Liver (tissue), 9 donors: ENCODE measurements around the gene CTTNBP2. TPM values are rescaled to one million over a fixed set of nuclear protein-coding genes. Genes with fewer than 3 reads are reported as not detected.

ENCODE experiments used
- DNase-seq: peaks from one replicate; pipeline ENCODE4 v3.0.0-alpha.2; 2017; ENCODE audit warnings: low spot score
- H3K27ac ChIP-seq, 2 donors: one replicate each; pipeline ENCODE4 v1.7.0; 2013; ENCODE audit warnings: inconsistent platforms in 2 of 2, low read length in 2 of 2, control low read depth in 1 of 2, low read depth in 1 of 2, mild to moderate bottlenecking in 1 of 2
- H3K27me3 ChIP-seq, 4 donors: one replicate each; pipeline versions ENCODE4 v1.6.1 to v1.7.0; 2013; ENCODE audit warnings: low read length in 3 of 4, inconsistent platforms in 1 of 4, mild to moderate bottlenecking in 1 of 4, moderate library complexity in 1 of 4; ENCODE audit not compliant: control insufficient read depth in 4 of 4, insufficient read depth in 4 of 4
- H3K36me3 ChIP-seq, 4 donors: one replicate each; pipeline versions ENCODE4 v1.6.1 to v1.7.0; 2013; ENCODE audit warnings: low read length in 3 of 4, mild to moderate bottlenecking in 3 of 4, low read depth in 1 of 4, moderate library complexity in 1 of 4; ENCODE audit not compliant: control insufficient read depth in 4 of 4, insufficient read depth in 3 of 4
- H3K4me1 ChIP-seq, 4 donors: one replicate each; pipeline versions ENCODE4 v1.6.1 to v1.7.0; 2013; ENCODE audit warnings: low read length in 3 of 4, mild to moderate bottlenecking in 3 of 4, moderate library complexity in 1 of 4; ENCODE audit not compliant: control insufficient read depth in 4 of 4, insufficient read depth in 4 of 4
- H3K4me3 ChIP-seq, 3 donors: one replicate each; pipeline versions ENCODE4 v1.6.1 to v1.7.0; 2013; ENCODE audit warnings: low read length in 3 of 3, control low read depth in 1 of 3, low read depth in 1 of 3, mild to moderate bottlenecking in 1 of 3
- H3K9ac ChIP-seq, 2 donors: one replicate each; pipeline ENCODE4 v1.7.0; 2013; ENCODE audit warnings: low read length in 2 of 2, mild to moderate bottlenecking in 2 of 2, moderate library complexity in 2 of 2, control low read depth in 1 of 2, low read depth in 1 of 2
- H3K9me3 ChIP-seq, 4 donors: one replicate each; pipeline versions ENCODE4 v1.6.1 to v1.7.0; 2013; ENCODE audit warnings: low read length in 3 of 4; ENCODE audit not compliant: control insufficient read depth in 4 of 4
- EGR1 ChIP-seq, 2 donors: IDR thresholded peaks; 2 replicates each; pipeline ENCODE4 v1.6.1; 2016 to 2018; ENCODE audit warnings: antibody characterized with exemption in 2 of 2, low read depth in 2 of 2
- FOXA1 ChIP-seq: IDR thresholded peaks from 2 replicates; pipeline ENCODE4 v1.6.1; 2016; ENCODE audit warnings: antibody characterized with exemption
- FOXA2 ChIP-seq: IDR thresholded peaks from 2 replicates; pipeline ENCODE4 v1.6.1; 2016; ENCODE audit warnings: antibody characterized with exemption
- HNF4A ChIP-seq, 2 donors: conservative IDR thresholded peaks; 2 replicates each; pipeline ENCODE4 v1.6.1; 2016; ENCODE audit warnings: antibody characterized with exemption in 2 of 2, mild to moderate bottlenecking in 2 of 2
- HNF4G ChIP-seq: IDR thresholded peaks from 2 replicates; pipeline ENCODE4 v1.6.1; 2016; ENCODE audit warnings: antibody characterized with exemption
- JUND ChIP-seq, 2 donors: IDR thresholded peaks; 2 replicates each; pipeline ENCODE4 v1.6.1; 2016; ENCODE audit warnings: antibody characterized with exemption in 2 of 2
- NR2F2 ChIP-seq: IDR thresholded peaks from 2 replicates; pipeline ENCODE4 v1.6.1; 2016; ENCODE audit warnings: antibody characterized with exemption
- RAD21 ChIP-seq, 2 donors: IDR thresholded peaks; 2 replicates each; pipeline ENCODE4 v1.6.1; 2016; ENCODE audit warnings: antibody characterized with exemption in 2 of 2, mild to moderate bottlenecking in 2 of 2
- RXRA ChIP-seq, 2 donors: IDR thresholded peaks; 2 replicates each; pipeline ENCODE4 v1.6.1; 2017 to 2018; ENCODE audit warnings: antibody characterized with exemption in 2 of 2, mild to moderate bottlenecking in 1 of 2
- SP1 ChIP-seq: IDR thresholded peaks from 2 replicates; pipeline ENCODE4 v1.6.1; 2018; ENCODE audit warnings: antibody characterized with exemption, mild to moderate bottlenecking
- TAF1 ChIP-seq: conservative IDR thresholded peaks from 2 replicates; pipeline ENCODE4 v1.6.1; 2016; ENCODE audit warnings: antibody characterized with exemption, mild to moderate bottlenecking
- WGBS: extraction: QIAGEN DNeasy Blood & Tissue Kit; methylation state at CpG from one replicate; pipeline ENCODE4 v1.1.7; 2013; 5-methylcytosine and 5-hydroxymethylcytosine counted together
- polyA plus RNA-seq, 2 donors: library from polyadenylated mRNA; stranded (reverse) in 1 of 2; unstranded in 1 of 2; fragments of 200-250 nt in 1 of 2; fragments of >200 nt in 1 of 2; fragmentation: Nextera tagmentation in 1 of 2; extraction: Ambion mirVana in 1 of 2; gene quantifications; one replicate each; pipeline versions ENCODE4 v1.2.1 to v1.2.3, GENCODE V29; 2013 to 2015
- total RNA-seq, 2 donors: library from RNA; depleted of rRNA; stranded (reverse); fragments of >200 nt; gene quantifications; one replicate each; pipeline ENCODE4 v1.2.3, GENCODE V29; 2014
- TF ChIP-seq, protein P1 (sequence below): IDR thresholded peaks from 2 replicates; pipeline ENCODE4 v1.6.1; 2016; ENCODE audit warnings: antibody characterized with exemption
- TF ChIP-seq, protein P2 (sequence below): fragments of 150-350 bp; IDR thresholded peaks from 2 replicates; pipeline ENCODE4 v1.5.1; 2017; ENCODE audit warnings: improper control_type of control experiment, low read depth, low read length; ENCODE audit not compliant: missing input control
- TF ChIP-seq, protein P3 (sequence below): IDR thresholded peaks from 2 replicates; pipeline ENCODE4 v1.6.1; 2016; ENCODE audit warnings: antibody characterized with exemption
- TF ChIP-seq, protein P4 (sequence below): IDR thresholded peaks from 2 replicates; pipeline ENCODE4 v1.6.1; 2016; ENCODE audit warnings: antibody characterized with exemption, mild to moderate bottlenecking
- TF ChIP-seq, protein P5 (sequence below): IDR thresholded peaks from 2 replicates; pipeline ENCODE4 v1.6.1; 2016; ENCODE audit warnings: antibody characterized with exemption
- donor health status: healthy.
- donor health status: healthy.
- donor health status: healthy.
- donor health status: healthy.
- donor health status: healthy.

Gene CTTNBP2
- total and polyA plus RNA-seq, 4 donors: 1.2 to 1.7 (median 1.5) TPM

DNA sequence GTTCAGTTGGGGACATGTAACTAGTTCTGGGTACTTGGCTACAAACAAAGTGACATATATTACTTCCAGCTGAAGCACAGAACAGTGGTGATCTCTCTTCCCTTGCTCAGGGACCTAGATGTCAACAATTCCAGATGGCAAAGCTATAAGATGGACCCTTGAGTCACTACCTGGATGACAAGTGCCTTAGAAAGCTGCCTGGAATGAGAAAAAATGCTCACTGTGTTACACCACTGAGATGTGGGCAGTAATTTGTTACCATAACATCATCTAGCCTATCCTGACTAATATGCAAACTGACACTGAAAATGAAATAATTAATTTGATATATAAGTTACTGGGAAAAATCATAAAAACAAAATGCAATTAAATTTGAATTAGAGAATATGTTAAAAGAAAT is 16.4 kb upstream of the CTTNBP2 start:
- Histone ChIP-seq H3K9me3 (no peaks in the 10 kb centered on the region), H3K27ac (no peak overlapping the region), H3K9ac (no peak overlapping the region), H3K36me3 (no peaks in the 10 kb centered on the region), H3K4me3 (no peak overlapping the region), H3K27me3 (no peaks in the 10 kb centered on the region), H3K4me1 (no peaks in the 10 kb centered on the region)
- no peak for TF ChIP-seq TAF1
- TF ChIP-seq, protein P1, sequence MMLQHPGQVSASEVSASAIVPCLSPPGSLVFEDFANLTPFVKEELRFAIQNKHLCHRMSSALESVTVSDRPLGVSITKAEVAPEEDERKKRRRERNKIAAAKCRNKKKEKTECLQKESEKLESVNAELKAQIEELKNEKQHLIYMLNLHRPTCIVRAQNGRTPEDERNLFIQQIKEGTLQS: no peak
- no peak for TF ChIP-seq EGR1 (IDR thresholded peaks at IDR 0.05; ENCODE audit: low read depth in 2 of 2)
- no peak for TF ChIP-seq FOXA1
- TF ChIP-seq HNF4A (conservative IDR thresholded peaks at IDR 0.05): no peak
- no peak for TF ChIP-seq HNF4G
- no peak for TF ChIP-seq RXRA (IDR thresholded peaks at IDR 0.05)
- TF ChIP-seq SP1: no peak
- TF ChIP-seq, protein P2, sequence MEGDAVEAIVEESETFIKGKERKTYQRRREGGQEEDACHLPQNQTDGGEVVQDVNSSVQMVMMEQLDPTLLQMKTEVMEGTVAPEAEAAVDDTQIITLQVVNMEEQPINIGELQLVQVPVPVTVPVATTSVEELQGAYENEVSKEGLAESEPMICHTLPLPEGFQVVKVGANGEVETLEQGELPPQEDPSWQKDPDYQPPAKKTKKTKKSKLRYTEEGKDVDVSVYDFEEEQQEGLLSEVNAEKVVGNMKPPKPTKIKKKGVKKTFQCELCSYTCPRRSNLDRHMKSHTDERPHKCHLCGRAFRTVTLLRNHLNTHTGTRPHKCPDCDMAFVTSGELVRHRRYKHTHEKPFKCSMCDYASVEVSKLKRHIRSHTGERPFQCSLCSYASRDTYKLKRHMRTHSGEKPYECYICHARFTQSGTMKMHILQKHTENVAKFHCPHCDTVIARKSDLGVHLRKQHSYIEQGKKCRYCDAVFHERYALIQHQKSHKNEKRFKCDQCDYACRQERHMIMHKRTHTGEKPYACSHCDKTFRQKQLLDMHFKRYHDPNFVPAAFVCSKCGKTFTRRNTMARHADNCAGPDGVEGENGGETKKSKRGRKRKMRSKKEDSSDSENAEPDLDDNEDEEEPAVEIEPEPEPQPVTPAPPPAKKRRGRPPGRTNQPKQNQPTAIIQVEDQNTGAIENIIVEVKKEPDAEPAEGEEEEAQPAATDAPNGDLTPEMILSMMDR: no peak
- TF ChIP-seq, protein P3, sequence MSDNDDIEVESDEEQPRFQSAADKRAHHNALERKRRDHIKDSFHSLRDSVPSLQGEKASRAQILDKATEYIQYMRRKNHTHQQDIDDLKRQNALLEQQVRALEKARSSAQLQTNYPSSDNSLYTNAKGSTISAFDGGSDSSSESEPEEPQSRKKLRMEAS: no peak
- TF ChIP-seq, protein P4, sequence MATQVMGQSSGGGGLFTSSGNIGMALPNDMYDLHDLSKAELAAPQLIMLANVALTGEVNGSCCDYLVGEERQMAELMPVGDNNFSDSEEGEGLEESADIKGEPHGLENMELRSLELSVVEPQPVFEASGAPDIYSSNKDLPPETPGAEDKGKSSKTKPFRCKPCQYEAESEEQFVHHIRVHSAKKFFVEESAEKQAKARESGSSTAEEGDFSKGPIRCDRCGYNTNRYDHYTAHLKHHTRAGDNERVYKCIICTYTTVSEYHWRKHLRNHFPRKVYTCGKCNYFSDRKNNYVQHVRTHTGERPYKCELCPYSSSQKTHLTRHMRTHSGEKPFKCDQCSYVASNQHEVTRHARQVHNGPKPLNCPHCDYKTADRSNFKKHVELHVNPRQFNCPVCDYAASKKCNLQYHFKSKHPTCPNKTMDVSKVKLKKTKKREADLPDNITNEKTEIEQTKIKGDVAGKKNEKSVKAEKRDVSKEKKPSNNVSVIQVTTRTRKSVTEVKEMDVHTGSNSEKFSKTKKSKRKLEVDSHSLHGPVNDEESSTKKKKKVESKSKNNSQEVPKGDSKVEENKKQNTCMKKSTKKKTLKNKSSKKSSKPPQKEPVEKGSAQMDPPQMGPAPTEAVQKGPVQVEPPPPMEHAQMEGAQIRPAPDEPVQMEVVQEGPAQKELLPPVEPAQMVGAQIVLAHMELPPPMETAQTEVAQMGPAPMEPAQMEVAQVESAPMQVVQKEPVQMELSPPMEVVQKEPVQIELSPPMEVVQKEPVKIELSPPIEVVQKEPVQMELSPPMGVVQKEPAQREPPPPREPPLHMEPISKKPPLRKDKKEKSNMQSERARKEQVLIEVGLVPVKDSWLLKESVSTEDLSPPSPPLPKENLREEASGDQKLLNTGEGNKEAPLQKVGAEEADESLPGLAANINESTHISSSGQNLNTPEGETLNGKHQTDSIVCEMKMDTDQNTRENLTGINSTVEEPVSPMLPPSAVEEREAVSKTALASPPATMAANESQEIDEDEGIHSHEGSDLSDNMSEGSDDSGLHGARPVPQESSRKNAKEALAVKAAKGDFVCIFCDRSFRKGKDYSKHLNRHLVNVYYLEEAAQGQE: no peak
- TF ChIP-seq NR2F2: no peak
- TF ChIP-seq FOXA2: no peak
- TF ChIP-seq, protein P5, sequence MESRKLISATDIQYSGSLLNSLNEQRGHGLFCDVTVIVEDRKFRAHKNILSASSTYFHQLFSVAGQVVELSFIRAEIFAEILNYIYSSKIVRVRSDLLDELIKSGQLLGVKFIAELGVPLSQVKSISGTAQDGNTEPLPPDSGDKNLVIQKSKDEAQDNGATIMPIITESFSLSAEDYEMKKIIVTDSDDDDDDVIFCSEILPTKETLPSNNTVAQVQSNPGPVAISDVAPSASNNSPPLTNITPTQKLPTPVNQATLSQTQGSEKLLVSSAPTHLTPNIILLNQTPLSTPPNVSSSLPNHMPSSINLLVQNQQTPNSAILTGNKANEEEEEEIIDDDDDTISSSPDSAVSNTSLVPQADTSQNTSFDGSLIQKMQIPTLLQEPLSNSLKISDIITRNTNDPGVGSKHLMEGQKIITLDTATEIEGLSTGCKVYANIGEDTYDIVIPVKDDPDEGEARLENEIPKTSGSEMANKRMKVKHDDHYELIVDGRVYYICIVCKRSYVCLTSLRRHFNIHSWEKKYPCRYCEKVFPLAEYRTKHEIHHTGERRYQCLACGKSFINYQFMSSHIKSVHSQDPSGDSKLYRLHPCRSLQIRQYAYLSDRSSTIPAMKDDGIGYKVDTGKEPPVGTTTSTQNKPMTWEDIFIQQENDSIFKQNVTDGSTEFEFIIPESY: no peak
- TF ChIP-seq JUND (IDR thresholded peaks at IDR 0.05): no peak
- DNase-seq: no peak

DNA sequence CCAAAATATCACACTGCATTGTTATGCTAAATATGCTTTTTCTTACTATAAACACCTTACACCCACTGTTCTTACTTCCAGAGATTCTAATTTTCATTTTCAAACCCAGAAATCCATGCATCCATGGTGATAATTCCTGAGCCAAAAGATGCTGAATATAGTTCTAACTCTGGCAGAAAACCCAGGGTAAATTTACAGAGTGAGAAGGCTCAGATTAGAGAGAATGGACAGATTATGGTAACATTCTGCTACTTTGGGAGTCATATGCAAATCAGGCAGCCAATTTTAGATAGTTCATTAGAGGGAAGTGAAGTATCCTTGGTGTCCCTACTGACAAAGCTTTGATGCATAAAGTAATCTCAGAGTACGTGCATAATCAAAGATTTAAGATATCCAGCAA is 15.4 kb upstream of the CTTNBP2 start:
- Histone ChIP-seq H3K27ac (no peak overlapping the region), H3K4me1 (no peaks in the 10 kb centered on the region), H3K27me3 (no peaks in the 10 kb centered on the region), H3K9me3 (no peaks in the 10 kb centered on the region), H3K9ac (no peak overlapping the region), H3K4me3 (no peak overlapping the region), H3K36me3 (no peaks in the 10 kb centered on the region)
- WGBS: 95% methylated on average over 1 of the region's 1 CpG
- DNase-seq: no peak
- TF ChIP-seq, protein P5: no peak
- TF ChIP-seq, protein P3: no peak
- TF ChIP-seq, protein P1: no peak
- no peak for TF ChIP-seq FOXA2
- no peak for TF ChIP-seq SP1
- no peak for TF ChIP-seq FOXA1
- TF ChIP-seq, protein P4: no peak
- no peak for TF ChIP-seq RXRA (IDR thresholded peaks at IDR 0.05)
- no peak for TF ChIP-seq RAD21 (IDR thresholded peaks at IDR 0.05)
- TF ChIP-seq HNF4A (conservative IDR thresholded peaks at IDR 0.05): no peak
- no peak for TF ChIP-seq NR2F2
